Upper lobe of left lung (tissue), 4 donors: ENCODE results near the gene CCN5.

Experiments
- CTCF ChIP-seq, 6 experiments: fragments of 450-650 bp in 4 of 6; fragments of 200-600 bp in 2 of 6; sonication (generic) in 2 of 6; IDR thresholded peaks; one replicate each; pipeline ENCODE4 v1.5.1; 2016 to 2019; ENCODE audit warnings: antibody characterized with exemption in 6 of 6
- EP300 ChIP-seq, 4 donors: sonication (generic); formaldehyde crosslinking; IDR thresholded peaks; one replicate each; pipeline ENCODE4 v1.5.1; 2017; ENCODE audit warnings: antibody characterized with exemption in 4 of 4, control low read depth in 2 of 4

- TF ChIP-seq CTCF (IDR thresholded peaks at IDR 0.05): no peak
- no peak for TF ChIP-seq EP300 (IDR thresholded peaks at IDR 0.05)
Measured at GRCh38 chr20:44704551-44704971, 10.6 kb upstream of the CCN5 start.
